ENCODE data around the gene PDE4A. TPM values are rescaled to one million over a fixed set of nuclear protein-coding genes. Genes with fewer than 3 reads are reported as not detected.

Gene PDE4A
- total RNA-seq, 4 donors from 2014 or later: 3.7 to 7.9 (median 5.6) TPM

- Histone ChIP-seq H3K27me3 (peaks cover 31% of the 10 kb centered on the region), H3K4me3 (no peak overlapping the region), H3K9me3 (no peaks in the 10 kb centered on the region), H3K36me3 (no peaks in the 10 kb centered on the region), H3K4me1 (peaks cover 19% of the 10 kb centered on the region), H3K27ac (no peak overlapping the region)
- TF ChIP-seq POLR2AphosphoS5 (IDR thresholded peaks at IDR 0.05): no peak
- TF ChIP-seq POLR2A (IDR thresholded peaks at IDR 0.05): no peak
- TF ChIP-seq EP300 (IDR thresholded peaks at IDR 0.05): no peak
- TF ChIP-seq CTCF (IDR thresholded peaks at IDR 0.05): no peak
- DNase-seq (ENCODE audit: low spot score in 2 of 2): no peak
- 68% methylated on average over 13 of the region's 13 CpGs for WGBS
These were observed 7.9 kb upstream of the PDE4A start for GRCh38 chr19:10412257-10412977.

GRCh38 chr19:10416083-10416379, 4.3 kb upstream of the PDE4A start:
- no peak for DNase-seq (ENCODE audit: low spot score in 2 of 2)
- WGBS: 10% methylated on average over 9 of the region's 9 CpGs
- Histone ChIP-seq H3K27me3 (peaks cover 42% of the 10 kb centered on the region), H3K36me3 (no peaks in the 10 kb centered on the region), H3K9me3 (no peaks in the 10 kb centered on the region), H3K27ac (peak overlapping the region; percentile 28), H3K4me1 (peaks cover 51% of the 10 kb centered on the region), H3K4me3 (peak overlapping the region; percentile 46)
- TF ChIP-seq EP300 (IDR thresholded peaks at IDR 0.05): no peak
- no peak for TF ChIP-seq POLR2A (IDR thresholded peaks at IDR 0.05)
- TF ChIP-seq CTCF (IDR thresholded peaks at IDR 0.05): no peak
- TF ChIP-seq POLR2AphosphoS5 (IDR thresholded peaks at IDR 0.05): no peak

- peak overlapping the region; percentile 46 for H3K4me3 ChIP-seq
- peak overlapping the region; percentile 28 for H3K27ac ChIP-seq
- no peaks in the 10 kb centered on the region for H3K36me3 ChIP-seq
- H3K27me3 ChIP-seq: peaks cover 47% of the 10 kb centered on the region
- DNase-seq (ENCODE audit: low spot score in 2 of 2): peak; percentile 94
- H3K4me1 ChIP-seq: peaks cover 57% of the 10 kb centered on the region
- H3K9me3 ChIP-seq: no peaks in the 10 kb centered on the region
- 3% methylated on average over 35 of the region's 67 CpGs for WGBS
- TF ChIP-seq EP300 (IDR thresholded peaks at IDR 0.05) (no peak), POLR2AphosphoS5 (IDR thresholded peaks at IDR 0.05) (peak in 2 of 3 donors; percentile 61 to 64), CTCF (IDR thresholded peaks at IDR 0.05) (peak; percentile 75 to 88), POLR2A (IDR thresholded peaks at IDR 0.05) (no peak)
These were observed 3.7 kb upstream of the PDE4A start for GRCh38 chr19:10416380-10417257.

- Histone ChIP-seq H3K27ac (no peak overlapping the region), H3K27me3 (peaks cover 58% of the 10 kb centered on the region), H3K36me3 (no peaks in the 10 kb centered on the region), H3K4me3 (no peak overlapping the region), H3K9me3 (no peaks in the 10 kb centered on the region), H3K4me1 (peaks cover 57% of the 10 kb centered on the region)
- 5% methylated on average over 22 of the region's 30 CpGs for WGBS
- no peak for TF ChIP-seq CTCF (IDR thresholded peaks at IDR 0.05)
- TF ChIP-seq EP300 (IDR thresholded peaks at IDR 0.05): no peak
- TF ChIP-seq POLR2AphosphoS5 (IDR thresholded peaks at IDR 0.05): no peak
- no peak for TF ChIP-seq POLR2A (IDR thresholded peaks at IDR 0.05)
- no peak for DNase-seq (ENCODE audit: low spot score in 2 of 2)
These were observed 2.6 kb upstream of the PDE4A start for GRCh38 chr19:10417541-10418234.

GRCh38 chr19:10418235-10418484, 2.2 kb upstream of the PDE4A start:
- Histone ChIP-seq H3K4me3 (no peak overlapping the region), H3K36me3 (no peaks in the 10 kb centered on the region), H3K9me3 (no peaks in the 10 kb centered on the region), H3K27ac (no peak overlapping the region), H3K4me1 (peaks cover 57% of the 10 kb centered on the region), H3K27me3 (peaks cover 63% of the 10 kb centered on the region)
- 0% methylated on average over 2 of the region's 3 CpGs for WGBS
- DNase-seq (ENCODE audit: low spot score in 2 of 2): no peak
- TF ChIP-seq EP300 (IDR thresholded peaks at IDR 0.05) (no peak), POLR2A (IDR thresholded peaks at IDR 0.05) (no peak), POLR2AphosphoS5 (IDR thresholded peaks at IDR 0.05) (no peak), CTCF (IDR thresholded peaks at IDR 0.05) (no peak)

Measured in suprapubic skin (tissue), 4 donors.